Upper lobe of left lung (tissue), 6 donors: Measurements from ENCODE around the gene KCNG2. TPM values are rescaled to one million over a fixed set of nuclear protein-coding genes. Genes with fewer than 3 reads are reported as not detected.

Experiments used
- ATAC-seq, 2 donors: fragments of 200-7000 bp; cut with Tn5 transposase; one replicate each; pipeline ENCODE4 v1.9.1; 2022; ENCODE audit warnings: mild to moderate bottlenecking in 2 of 2, moderate library complexity in 2 of 2; ENCODE audit not compliant: low FRiP score in 2 of 2
- DNase-seq, 2 donors: peaks; one replicate each; pipeline ENCODE4 v3.0.0-alpha.2; 2019 to 2020
- H3K27ac ChIP-seq, 4 donors: fragments of 200-600 bp; sonication (generic); one replicate each; pipeline ENCODE4 v1.5.1; 2016 to 2019
- H3K27me3 ChIP-seq, 4 donors: fragments of 200-600 bp; sonication (generic); one replicate each; pipeline ENCODE4 v1.5.1; 2017 to 2019
- H3K36me3 ChIP-seq, 4 donors: fragments of 200-600 bp; sonication (generic); one replicate each; pipeline ENCODE4 v1.5.1; 2016 to 2019
- H3K4me1 ChIP-seq, 4 donors: fragments of 200-600 bp; sonication (generic); one replicate each; pipeline ENCODE4 v1.5.1; 2018 to 2019
- H3K4me3 ChIP-seq, 4 donors: fragments of 200-600 bp; sonication (generic); one replicate each; pipeline ENCODE4 v1.5.1; 2017 to 2019; ENCODE audit warnings: mild to moderate bottlenecking in 2 of 4, moderate library complexity in 1 of 4
- H3K9me3 ChIP-seq, 4 donors: fragments of 200-600 bp; sonication (generic); one replicate each; pipeline ENCODE4 v1.5.1; 2018 to 2019
- CTCF ChIP-seq, 6 experiments: fragments of 450-650 bp in 4 of 6; fragments of 200-600 bp in 2 of 6; sonication (generic) in 2 of 6; IDR thresholded peaks; one replicate each; pipeline ENCODE4 v1.5.1; 2016 to 2019; ENCODE audit warnings: antibody characterized with exemption in 6 of 6
- EP300 ChIP-seq, 4 donors: sonication (generic); formaldehyde crosslinking; IDR thresholded peaks; one replicate each; pipeline ENCODE4 v1.5.1; 2017; ENCODE audit warnings: antibody characterized with exemption in 4 of 4, control low read depth in 2 of 4
- POLR2A ChIP-seq, 4 donors: fragments of 450-650 bp; IDR thresholded peaks; one replicate each; pipeline ENCODE4 v1.5.1; 2016 to 2017; ENCODE audit warnings: antibody characterized with exemption in 4 of 4, mild to moderate bottlenecking in 2 of 4
- POLR2AphosphoS5 ChIP-seq, 2 donors: sonication (generic); formaldehyde crosslinking; IDR thresholded peaks; one replicate each; pipeline ENCODE4 v1.5.1; 2017; ENCODE audit warnings: antibody characterized with exemption in 2 of 2
- WGBS, 2 donors: methylation state at CpG; one replicate each; pipeline ENCODE4 v1.1.5; 2017 to 2018; 5-methylcytosine and 5-hydroxymethylcytosine counted together
- total RNA-seq, 6 donors: library from RNA; depleted of rRNA in 4 of 6; stranded (reverse); fragments of >200 nt in 4 of 6; gene quantifications; one replicate each; pipeline versions ENCODE4 v1.1.0 to v1.2.1, GENCODE V29; 2016 to 2021
- donor health status: DM: no; HTN: no; CAD: no; lungs with moderate emphysema.
- donor health status: DM: no; HTN: yes; CAD: no; lungs with severe emphysema.

Gene KCNG2
- total RNA-seq, 6 donors from 2014 or later: 0.49 to 1.1 (median 0.73) TPM; not detected in 2

DNA sequence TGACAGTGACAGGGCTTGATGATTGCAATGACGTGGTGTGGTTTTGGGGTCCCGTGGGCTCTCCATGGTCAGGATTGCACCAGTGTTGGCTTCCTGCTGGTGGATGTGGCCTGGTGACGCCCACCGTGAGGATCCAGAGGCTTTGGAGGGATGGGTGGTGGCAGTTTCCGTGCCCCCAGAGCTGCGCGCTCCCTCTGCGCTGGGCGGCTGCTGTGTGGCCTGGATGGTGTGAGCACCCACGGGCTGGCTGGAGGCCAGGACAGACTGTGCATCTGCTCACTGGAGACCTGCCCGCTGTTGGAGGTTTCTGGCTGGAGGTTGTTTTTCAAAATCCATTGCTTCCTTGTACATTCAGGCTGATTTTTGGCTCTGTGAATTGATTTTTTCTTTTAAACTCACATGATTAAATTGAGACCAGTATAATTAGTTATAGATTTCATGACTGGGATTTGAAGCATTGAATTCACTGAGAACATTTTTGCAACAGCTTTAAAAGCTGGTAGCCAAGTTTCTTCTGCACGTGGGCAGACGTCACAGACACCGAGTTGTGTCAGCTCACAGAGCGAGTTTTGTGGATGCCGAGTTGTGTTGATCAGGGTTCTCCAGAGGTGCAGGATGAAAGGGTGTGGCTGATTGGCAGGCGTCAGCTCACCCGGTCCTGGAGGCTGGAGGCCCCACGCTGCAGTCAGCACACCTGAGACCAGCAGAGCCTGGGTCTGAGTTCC is 72.7 kb downstream of the KCNG2 start:
- H3K9me3 ChIP-seq: no peaks in the 10 kb centered on the region
- DNase-seq: no peak

GRCh38 chr18:79871026-79871390 is 73.3 kb downstream of the KCNG2 start:
- TF ChIP-seq POLR2A (IDR thresholded peaks at IDR 0.05) (no peak), CTCF (IDR thresholded peaks at IDR 0.05) (no peak), POLR2AphosphoS5 (IDR thresholded peaks at IDR 0.05) (no peak), EP300 (IDR thresholded peaks at IDR 0.05) (no peak)
- 82 to 93% methylated on average over 6 to 17 of the region's 17 CpGs for WGBS, 2 donors
- no peaks in the 10 kb centered on the region for H3K9me3 ChIP-seq
- H3K4me3 ChIP-seq: no peak overlapping the region
- no peaks in the 10 kb centered on the region for H3K4me1 ChIP-seq
- DNase-seq: peak in 1 of 2 donors; percentile 72
- H3K36me3 ChIP-seq: no peaks in the 10 kb centered on the region
- no peak overlapping the region for H3K27ac ChIP-seq
- ATAC-seq: no peak
- H3K27me3 ChIP-seq: no peaks in the 10 kb centered on the region

More for the DNA sequence above, 72.7 kb downstream of the KCNG2 start:
- WGBS, 2 donors: 60 to 76% methylated on average over 10 to 19 of the region's 19 CpGs
- H3K27me3 ChIP-seq: no peaks in the 10 kb centered on the region
- H3K4me3 ChIP-seq: no peak overlapping the region
- H3K27ac ChIP-seq: no peak overlapping the region
- ATAC-seq: no peak
- TF ChIP-seq EP300 (IDR thresholded peaks at IDR 0.05): no peak
- TF ChIP-seq POLR2AphosphoS5 (IDR thresholded peaks at IDR 0.05): no peak
- no peak for TF ChIP-seq CTCF (IDR thresholded peaks at IDR 0.05)
- no peaks in the 10 kb centered on the region for H3K36me3 ChIP-seq
- H3K4me1 ChIP-seq: no peaks in the 10 kb centered on the region

DNA sequence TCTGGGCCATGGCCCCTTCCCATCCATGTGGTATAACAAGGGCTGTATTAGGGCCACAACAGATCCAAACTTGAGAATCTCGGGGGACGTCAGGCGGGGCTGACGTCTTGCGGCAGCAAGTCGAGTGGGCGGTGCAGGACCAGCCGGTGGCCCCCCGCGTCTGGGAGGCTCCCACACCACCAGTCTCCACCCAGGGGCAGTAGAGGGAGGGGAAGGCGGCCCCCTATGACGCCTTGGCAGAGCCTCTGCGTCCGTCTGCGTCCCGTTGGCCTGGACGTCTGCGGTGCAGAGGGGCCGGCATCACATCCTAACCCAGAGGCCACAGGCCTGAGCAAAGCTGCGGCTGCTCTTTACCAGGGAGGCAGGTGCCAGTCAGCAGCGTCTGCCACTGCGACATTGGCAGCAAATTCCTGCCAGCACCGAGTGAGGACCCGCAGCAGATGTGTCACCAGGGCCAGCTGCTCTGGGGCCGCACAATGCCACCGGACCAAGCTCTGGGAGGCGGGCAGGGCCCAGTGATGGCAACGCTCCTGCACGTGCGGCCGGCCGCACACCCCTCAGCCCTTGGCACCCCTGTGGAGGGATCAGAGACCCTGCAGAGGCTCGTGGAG is 73.8 kb downstream of the KCNG2 start:
- TF ChIP-seq POLR2AphosphoS5 (IDR thresholded peaks at IDR 0.05): no peak
- no peak for ATAC-seq
- Histone ChIP-seq H3K27ac (no peak overlapping the region), H3K27me3 (no peaks in the 10 kb centered on the region), H3K4me1 (no peaks in the 10 kb centered on the region), H3K4me3 (no peak overlapping the region), H3K36me3 (no peaks in the 10 kb centered on the region), H3K9me3 (no peaks in the 10 kb centered on the region)
- 71 to 82% methylated on average over 15 to 28 of the region's 33 CpGs for WGBS, 2 donors
- peak in 1 of 2 donors; percentile 71 for DNase-seq

DNA sequence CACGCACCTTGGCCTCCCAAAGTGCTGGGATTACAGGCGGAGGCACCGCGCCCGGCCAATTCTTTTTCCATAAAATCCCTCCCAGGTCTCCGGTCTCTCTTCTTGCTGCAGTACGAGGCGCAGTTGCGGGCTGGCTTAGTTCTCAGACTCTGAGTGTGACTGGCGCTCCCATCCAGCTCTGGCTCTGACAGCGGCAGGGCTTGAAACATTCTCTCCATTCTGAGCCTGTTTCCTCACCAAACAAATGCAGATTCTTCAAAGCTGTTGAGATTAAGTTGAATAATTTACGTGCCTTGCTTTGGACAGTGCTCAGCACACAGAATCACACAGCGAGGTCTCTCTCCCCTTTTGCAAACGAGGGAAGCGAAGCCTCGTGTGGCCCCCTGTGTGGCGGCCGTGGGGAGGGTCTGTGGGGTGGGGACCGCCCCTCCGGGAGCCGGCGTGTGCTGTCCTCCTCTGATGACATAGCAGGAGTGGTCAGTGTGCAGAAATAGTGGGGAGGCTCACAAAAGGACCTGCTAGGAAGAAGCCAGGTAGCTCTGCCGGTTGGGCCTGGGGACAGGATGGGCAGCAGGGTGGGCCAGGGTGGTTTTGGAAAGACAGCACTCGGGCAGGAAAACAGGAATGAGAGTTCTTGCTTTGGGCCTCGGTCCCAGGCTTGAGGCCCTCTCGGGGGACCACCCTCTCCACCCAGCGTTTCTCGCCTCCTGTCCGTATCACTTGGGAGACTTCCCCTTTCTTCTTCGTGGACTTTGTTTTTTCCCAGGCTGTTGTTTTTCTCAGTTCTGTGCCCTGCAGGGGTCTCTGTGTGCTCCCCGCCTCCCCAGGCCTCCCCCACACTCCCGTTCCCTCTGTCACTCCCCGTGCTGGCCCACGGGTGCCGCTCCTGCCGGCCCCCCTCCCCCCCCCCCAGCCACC is 75.0 kb downstream of the KCNG2 start:
- ATAC-seq (no peak), DNase-seq (peak in 1 of 2 donors; percentile 70)
- TF ChIP-seq POLR2A (IDR thresholded peaks at IDR 0.05) (no peak), EP300 (IDR thresholded peaks at IDR 0.05) (no peak), POLR2AphosphoS5 (IDR thresholded peaks at IDR 0.05) (no peak), CTCF (IDR thresholded peaks at IDR 0.05) (no peak)
- Histone ChIP-seq H3K4me3 (no peak overlapping the region), H3K4me1 (no peaks in the 10 kb centered on the region), H3K27ac (no peak overlapping the region), H3K27me3 (no peaks in the 10 kb centered on the region), H3K36me3 (no peaks in the 10 kb centered on the region), H3K9me3 (no peaks in the 10 kb centered on the region)
- WGBS, 2 donors: 40 to 48% methylated on average over 30 to 34 of the region's 36 CpGs

DNA sequence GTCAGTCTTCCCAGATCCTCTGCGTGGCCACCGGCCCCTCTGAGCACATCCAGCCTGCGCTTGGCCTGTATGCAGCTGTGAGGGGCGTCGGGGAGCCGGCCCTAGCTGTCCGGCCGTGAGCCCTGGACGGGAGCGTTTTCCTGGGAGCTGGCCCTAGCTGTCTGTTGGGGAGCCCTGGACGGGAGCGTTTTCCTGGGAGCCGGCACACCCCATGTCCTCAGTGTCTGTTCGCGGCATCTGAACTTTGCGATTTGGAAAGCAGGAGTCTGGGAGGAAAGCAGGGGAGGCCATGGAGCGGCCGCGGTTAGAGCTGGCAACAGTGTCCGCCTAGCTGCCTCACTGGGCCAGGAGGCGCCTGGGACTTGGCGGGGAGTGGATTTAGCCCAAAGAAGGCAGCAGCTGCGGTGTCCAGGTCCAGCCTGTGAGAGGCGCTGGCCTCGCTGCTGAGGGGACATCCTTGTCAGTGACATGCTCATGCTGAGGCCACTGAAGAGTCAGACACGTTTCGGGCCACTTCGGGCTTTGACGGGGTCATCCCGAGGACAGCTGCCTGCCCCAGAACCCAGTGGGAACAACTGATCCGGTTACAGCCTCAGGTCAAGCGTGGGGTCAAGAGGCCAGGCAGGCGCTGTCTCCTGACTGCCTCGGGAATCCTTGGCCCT is 75.8 kb downstream of the KCNG2 start:
- DNase-seq (no peak), ATAC-seq (peak in 1 of 2 donors; percentile 28)
- no peaks in the 10 kb centered on the region for H3K36me3 ChIP-seq
- H3K4me3 ChIP-seq: no peak overlapping the region
- no peaks in the 10 kb centered on the region for H3K27me3 ChIP-seq
- no peaks in the 10 kb centered on the region for H3K4me1 ChIP-seq
- no peak for TF ChIP-seq POLR2A (IDR thresholded peaks at IDR 0.05)
- TF ChIP-seq EP300 (IDR thresholded peaks at IDR 0.05): no peak
- TF ChIP-seq CTCF (IDR thresholded peaks at IDR 0.05): no peak
- no peak for TF ChIP-seq POLR2AphosphoS5 (IDR thresholded peaks at IDR 0.05)
- H3K27ac ChIP-seq: no peak overlapping the region
- WGBS, 2 donors: 60 to 74% methylated on average over 19 to 31 of the region's 34 CpGs
- no peaks in the 10 kb centered on the region for H3K9me3 ChIP-seq
